Measurements from ENCODE around the gene C14orf132.
A peak's percentile ranks its signal among the peaks of the same experiment; 100 is the strongest.

Gene C14orf132

GRCh38 chr14:96084796-96085195, 45.6 kb downstream of the C14orf132 start:
- DNase-seq = no peak

GRCh38 chr14:96085369-96085768, 46.2 kb downstream of the C14orf132 start:
- no peak for DNase-seq

- no peak for DNase-seq
Observed at GRCh38 chr14:96086032-96086431, 46.9 kb downstream of the C14orf132 start.

GRCh38 chr14:96086574-96087077, 47.5 kb downstream of the C14orf132 start:
- DNase-seq = no peak

- no peak for DNase-seq
Observed at GRCh38 chr14:96088074-96088473, 48.9 kb downstream of the C14orf132 start.

GRCh38 chr14:96088481-96088880, 49.3 kb downstream of the C14orf132 start:
- DNase-seq = no peak

GRCh38 chr14:96088911-96089310, 49.7 kb downstream of the C14orf132 start:
- no peak for DNase-seq

GRCh38 chr14:96089401-96089800, 50.2 kb downstream of the C14orf132 start:
- DNase-seq = no peak

GRCh38 chr14:96090441-96091148, 51.4 kb downstream of the C14orf132 start:
- no peak for DNase-seq

GRCh38 chr14:96091149-96091693, 52.1 kb downstream of the C14orf132 start:
- no peak for DNase-seq

- no peak for DNase-seq
Observed at GRCh38 chr14:96091941-96092411, 52.8 kb downstream of the C14orf132 start.

- DNase-seq = no peak
Observed at GRCh38 chr14:96092936-96093335, 53.8 kb downstream of the C14orf132 start.

GRCh38 chr14:96094211-96094610, 55.0 kb downstream of the C14orf132 start:
- DNase-seq = no peak

GRCh38 chr14:96094656-96095055, 55.5 kb downstream of the C14orf132 start:
- no peak for DNase-seq

GRCh38 chr14:96095058-96095457, 55.9 kb downstream of the C14orf132 start:
- no peak for DNase-seq

- no peak for DNase-seq
Observed at GRCh38 chr14:96095581-96096476, 56.7 kb downstream of the C14orf132 start.

GRCh38 chr14:96096639-96097610, 57.8 kb downstream of the C14orf132 start:
- no peak for DNase-seq

- DNase-seq = no peak
Observed at GRCh38 chr14:96097752-96098151, 58.6 kb downstream of the C14orf132 start.

- peak; percentile 6 for DNase-seq
Observed at GRCh38 chr14:96098309-96098998, 59.3 kb downstream of the C14orf132 start.

GRCh38 chr14:96098999-96099335, 59.8 kb downstream of the C14orf132 start:
- DNase-seq = no peak

GRCh38 chr14:96100161-96101064, 61.3 kb downstream of the C14orf132 start:
- peak; percentile 64 for DNase-seq

All from CD4-positive, alpha-beta T cell treated with Interleukin-10 for 1 hour (primary cell).